ENCODE measurements around the gene PDHX.
"Not testable (repeated sequence)": the region's sequence is repeated elsewhere in the genome, so short reads cannot be mapped to it uniquely, and the experiment has no call there.

PDHX gene

DNA sequence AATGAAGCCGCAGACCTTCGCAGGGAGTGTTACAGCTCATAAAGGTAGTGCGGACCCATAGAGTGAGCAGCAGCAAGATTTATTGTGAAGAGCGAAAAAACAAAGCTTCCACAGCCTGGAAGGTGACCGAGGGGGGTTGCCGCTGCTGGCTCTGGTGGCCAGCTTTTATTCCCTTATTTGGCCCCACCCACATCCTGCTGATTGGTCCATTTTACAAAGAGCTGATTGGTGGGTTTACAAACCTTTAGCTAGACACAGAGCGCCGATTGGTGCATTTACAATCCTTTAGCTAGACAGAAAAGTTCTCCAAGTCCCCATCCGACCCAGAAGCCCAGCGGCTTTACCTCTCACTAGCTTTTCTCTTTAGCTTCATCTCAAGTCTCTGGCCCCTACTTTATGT is 2.9 kb upstream of the PDHX start:
- not testable (repeated sequence) for DNase-seq

DNA sequence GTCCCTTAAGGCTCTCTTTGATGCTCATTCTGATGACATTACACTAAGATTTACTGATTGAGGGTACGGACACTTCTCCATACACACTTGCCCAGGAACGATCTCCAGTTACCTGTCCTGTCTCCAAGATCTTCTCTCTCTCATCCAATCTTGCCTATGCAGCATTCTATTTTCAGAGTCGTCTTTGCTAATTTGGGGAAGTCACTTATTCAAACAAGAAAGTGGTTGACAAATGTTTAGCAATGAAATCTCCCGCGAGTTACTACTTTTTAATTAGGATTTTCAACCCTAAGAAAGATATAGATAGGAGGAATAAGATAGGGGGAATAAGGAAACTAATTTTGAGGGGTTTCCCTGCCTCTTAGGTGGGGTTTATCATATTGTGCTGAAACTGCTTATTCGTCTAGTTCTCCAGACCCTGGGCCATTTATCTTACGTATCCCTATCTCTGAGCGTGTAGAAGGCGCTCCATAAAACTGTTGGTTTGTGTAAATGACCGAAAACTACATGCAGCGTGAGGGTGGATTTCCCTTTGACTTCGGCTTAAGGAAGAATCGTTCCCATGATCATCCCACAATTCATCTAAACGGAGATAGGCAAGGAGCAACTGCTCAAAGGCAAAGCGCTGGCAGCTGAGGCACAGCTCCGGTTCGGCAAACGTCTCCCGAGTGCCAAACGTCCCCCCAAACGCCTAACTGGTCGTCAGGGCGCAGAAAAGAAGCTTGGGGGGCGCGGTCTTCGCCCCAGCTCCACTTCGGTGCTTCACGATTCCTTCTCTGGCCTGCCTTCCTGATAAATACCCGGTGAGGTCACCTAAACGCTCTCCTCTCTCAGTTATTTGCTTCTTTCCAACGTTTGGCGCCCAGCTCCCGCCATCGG is 1.0 kb upstream of the PDHX start:
- peak in 1 of 2 donors; percentile 27 for DNase-seq

DNA sequence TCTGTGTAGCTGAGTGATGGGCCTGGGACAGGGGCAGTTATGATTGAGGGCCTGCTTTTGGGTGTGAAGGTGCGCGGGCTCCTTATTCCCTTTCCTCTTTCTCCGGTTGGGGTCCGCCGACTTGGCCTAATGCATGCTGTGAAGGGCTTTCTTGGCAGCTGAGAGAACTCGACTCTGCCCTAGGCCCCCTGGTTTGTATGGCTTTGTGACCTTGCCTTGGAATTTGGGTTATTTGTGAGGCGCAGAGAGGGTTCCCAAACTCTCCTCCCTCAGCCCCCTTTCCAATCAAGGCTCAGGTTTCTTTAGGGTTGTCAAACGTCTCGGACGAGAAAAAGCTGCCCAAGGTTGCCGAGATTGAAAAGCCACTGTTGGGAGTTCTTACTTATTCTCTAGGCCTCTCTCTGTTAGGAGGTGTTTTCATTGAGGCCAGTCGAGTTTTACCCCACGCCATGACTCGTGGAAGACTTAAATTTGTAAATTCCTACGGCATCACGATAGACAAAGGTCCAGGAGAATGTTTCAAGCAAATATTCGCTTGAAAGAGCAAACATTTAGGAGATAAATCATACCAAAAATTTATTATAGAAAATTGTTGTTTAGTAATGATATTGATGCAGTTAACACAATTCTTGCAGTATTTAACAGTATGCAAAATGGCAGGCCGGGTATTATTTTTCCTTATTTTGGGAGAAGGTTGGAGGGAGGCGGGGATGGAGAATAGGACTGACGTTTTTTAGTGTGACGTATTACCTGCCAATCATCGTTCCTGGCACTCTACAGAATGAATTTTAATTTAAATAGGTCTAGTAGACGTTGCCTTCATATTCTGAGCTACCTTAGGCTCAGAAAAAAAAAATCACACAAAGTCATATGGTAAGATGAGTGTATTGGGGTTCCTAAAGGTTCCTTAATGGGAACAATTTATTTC is 689 bp downstream of the PDHX start:
- DNase-seq, result no peak

DNA sequence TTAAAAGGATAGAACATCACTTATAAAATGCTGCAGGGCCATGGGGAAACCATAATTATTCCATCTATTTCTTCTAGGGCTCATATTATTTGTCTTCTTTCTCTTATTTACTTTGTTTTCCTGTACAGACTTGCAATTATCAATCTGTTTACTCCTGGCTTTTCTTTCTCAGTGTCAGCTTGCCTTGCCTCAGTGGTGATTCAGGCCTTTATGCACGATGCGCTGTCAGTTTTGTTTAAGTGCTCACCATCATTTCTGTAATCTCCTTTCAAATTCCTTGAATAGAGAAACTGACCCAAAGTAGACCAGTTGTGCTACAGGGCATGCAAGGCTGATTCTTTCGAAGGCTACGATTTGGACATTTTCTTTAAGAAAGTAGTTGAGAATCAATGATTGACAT is 4.7 kb downstream of the PDHX start:
- DNase-seq, result no peak

DNA sequence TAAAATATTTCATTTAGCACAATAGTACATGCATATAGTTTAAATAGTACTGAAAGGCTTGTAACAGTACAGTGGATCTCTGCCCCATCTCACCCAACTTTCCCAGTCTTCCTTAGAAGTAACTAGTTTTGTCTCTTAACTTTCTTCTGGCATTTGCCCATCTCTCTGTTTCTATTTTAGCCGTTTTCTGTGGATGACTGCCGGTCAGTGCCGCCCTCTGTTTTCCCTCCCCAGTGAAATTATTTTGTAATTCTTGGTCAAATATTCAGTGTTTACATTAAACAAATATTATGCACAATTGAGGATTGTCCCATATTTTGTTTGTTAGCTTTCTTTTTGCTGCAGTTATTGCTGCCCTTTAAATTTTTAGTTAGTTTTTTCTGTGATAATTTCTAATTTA is 8.3 kb downstream of the PDHX start:
- DNase-seq, result no peak

DNA sequence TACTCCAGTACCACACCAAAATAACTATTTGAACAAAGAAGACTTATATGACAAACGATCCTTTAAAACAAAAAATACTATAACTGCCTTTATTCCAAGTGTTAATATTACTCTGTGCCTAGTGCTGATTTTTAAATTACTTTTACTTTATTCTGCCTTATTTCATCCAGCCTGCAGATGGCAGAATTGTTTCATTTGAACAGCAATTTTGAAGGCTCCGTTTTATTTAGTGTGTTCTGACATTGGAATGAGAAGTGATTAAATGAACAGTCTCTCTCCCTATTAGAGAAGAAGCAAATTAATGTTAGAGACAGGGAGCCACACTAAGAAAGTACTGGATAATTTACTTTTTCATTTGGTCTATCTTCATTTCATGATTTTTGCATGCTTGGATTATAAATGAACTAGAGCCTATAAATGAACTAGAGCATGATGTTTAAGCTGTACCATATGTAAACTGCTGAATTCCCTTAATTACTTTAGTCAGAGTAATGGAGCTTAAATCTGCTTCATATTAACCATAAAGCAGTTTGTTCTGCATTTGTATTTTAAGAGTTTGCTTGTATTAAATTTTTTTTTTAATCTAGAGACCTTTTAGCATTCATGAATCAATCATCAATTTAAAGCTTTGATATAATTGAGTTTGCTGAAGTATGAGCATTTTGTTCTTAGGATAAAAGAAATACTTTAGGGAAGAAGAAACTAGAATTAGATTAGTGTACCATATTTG is 9.8 kb downstream of the PDHX start:
- peak in 1 of 2 donors; percentile 42 for DNase-seq

DNA sequence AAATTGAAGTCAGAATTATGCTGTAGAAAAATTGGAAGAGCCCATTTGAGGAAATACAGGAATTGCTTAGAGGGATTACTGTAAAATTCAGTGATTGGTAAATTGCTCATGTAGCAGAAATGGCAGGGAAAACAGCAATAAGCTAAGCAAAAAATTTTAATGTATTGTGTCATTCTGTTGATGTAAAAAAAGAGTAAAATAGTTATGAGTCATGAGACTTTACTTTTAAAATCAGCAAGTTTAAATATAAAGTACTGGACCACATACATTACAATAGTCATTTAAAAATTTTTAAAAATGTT is 10.4 kb downstream of the PDHX start:
- no peak for DNase-seq

DNA sequence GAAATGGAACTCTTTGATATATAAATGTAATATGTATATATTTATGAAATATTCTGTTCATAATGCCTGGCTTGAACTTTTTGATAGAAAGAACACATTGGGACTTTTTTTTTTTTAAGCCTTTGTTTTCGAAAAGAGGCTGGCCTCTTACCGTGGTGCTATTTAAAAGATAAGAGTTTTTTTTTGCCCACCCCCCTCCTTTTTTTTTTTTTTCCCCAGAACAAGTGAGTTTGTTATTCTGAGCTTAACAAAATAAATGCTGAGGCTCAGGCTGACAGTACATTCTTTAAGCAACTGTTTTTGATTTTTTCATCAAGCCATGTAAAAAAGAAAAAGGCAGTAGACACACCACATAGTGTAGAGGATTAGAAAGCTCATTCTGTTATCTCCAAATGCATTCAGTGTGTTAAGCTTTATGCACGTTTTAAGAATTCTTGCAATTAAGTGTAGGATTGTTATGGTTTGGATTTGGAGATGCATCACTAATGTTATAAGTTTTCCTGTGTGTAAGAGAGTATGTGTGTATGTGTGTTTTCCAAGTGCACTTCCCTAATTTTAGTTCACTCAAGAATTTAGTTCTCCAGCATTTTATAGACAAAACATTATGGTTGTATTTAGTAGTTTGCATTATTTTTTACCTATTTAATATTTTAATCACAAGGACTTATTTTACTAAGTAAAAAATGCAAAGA is 12.0 kb downstream of the PDHX start:
- no peak for DNase-seq

DNA sequence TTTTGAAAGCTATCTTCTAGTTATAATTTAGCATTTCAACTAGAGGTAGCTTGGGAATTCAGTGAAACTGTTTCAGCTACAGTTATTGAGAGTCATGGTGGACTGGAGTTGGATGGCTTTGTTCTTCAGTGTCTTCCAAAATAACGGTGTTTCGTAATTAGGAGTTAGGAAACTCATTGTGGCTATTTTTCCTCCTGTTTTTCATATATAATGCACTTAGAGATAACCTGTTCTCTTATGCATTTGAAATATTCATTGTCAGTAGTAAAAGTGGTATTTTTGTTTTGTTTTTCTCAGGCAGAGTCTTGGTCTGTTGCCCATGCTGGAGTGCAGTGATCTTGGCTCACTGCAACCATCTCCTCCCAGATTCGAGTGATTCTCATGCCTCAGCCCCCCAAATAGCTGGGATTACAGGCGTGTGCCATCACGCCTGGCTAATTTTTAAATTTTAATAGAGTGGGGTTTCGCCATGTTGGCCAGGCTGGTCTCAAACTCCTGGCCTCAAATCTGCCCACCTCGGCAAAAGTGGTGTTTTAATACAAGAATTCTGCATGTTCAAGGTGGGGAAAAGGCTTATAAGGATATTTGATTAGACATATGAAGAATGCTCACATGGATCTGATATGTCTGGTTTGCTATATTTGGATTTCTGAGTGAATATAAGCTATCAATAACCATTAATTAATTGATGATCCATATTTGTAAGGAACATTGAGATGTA is 12.7 kb downstream of the PDHX start:
- DNase-seq, result no peak

DNA sequence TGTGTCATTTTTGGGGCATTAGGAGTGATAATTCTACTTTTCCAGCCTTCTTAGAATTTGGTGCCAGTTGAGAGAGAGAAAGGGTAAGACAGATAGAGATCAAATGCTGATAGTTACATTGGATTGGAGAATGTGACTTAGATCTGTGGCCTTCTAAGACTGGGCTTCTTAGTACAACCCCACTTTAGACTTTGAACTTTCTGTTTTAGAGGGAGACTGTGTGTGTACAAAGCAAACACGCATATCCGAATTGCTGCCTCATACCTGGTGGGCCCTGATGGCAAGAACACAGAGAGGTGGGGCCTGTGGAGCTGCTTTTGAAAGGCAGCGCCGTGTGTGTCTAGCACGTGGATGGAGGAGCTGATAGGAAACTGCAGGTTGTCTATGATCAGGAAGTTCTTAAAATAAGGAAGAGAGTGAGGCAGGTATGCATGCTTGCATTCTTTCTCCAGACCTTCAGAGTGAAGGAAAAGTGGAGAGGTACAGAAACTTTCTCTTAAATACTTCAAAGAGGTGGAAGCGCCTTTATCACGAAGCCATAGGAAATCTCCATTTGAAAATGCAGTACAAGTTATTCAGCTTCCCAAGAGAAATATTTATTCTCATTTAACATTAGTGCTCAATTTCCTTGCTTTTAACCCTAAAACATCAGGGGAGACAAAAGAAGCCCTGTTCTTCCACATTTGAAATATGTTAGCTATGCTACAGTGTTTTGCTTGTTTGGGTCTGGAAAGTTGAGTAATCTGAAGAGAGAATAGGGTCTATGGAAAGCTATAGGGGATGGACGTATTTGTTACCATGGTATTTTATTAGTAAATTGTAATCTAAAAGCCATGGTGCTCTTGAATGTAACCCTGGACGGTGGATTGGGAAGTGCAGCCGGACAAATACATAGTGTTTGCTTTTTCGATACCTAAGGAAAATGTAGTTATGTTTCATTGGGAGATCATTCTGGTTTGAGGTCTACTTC is 13.7 kb downstream of the PDHX start:
- no peak for DNase-seq

DNA sequence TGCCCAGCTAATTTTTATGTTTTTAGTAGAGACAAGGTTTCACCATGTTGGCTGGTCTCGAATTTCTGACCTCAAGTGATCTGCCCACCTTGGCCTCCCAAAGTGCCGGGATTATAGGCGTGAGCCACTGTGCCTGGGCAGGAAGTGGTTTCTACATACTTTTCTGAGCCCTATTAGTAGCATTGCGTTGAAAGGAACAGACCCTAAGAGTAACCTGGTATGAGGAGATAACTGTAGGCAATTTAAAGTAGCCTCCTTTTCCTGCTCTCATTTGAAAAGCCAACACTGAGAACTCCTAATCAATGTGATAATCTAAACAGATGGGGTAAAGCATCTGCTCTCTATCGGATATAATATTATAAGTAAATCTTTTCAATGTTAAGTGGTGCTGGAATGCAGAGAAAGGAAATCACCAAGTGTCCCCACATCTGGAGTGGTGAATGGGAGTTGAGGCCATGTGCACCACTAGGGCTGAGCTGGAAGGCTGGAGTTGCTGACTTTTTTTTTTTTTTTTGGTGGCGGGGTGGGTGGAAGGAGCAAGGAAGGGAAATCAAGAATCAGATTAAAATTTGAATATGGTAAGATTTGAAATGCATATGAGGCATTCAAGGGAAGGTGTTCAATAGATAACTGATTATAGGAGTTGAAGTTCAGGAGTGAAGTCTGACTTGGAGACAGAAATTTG is 20.7 kb downstream of the PDHX start:
- no peak for DNase-seq

DNA sequence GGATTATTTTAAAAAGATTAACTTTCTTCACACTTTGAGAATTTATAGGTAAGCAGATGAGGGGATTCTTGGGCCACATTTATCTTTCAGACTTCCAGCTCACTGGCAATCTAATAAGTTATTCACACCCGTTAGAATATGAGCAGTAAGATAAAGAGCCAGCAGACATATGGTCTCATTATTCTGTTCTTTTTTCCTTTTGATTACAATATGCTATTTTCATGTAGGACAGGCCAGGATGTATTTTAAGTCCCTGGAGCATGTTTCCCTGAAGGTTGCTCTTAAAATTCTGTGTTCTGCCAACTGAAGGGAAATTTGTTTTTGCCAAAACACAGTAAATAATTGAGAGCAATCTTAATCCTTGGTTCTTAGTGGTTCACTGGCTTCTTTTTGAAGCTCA is 22.2 kb downstream of the PDHX start:
- no peak for DNase-seq

DNA sequence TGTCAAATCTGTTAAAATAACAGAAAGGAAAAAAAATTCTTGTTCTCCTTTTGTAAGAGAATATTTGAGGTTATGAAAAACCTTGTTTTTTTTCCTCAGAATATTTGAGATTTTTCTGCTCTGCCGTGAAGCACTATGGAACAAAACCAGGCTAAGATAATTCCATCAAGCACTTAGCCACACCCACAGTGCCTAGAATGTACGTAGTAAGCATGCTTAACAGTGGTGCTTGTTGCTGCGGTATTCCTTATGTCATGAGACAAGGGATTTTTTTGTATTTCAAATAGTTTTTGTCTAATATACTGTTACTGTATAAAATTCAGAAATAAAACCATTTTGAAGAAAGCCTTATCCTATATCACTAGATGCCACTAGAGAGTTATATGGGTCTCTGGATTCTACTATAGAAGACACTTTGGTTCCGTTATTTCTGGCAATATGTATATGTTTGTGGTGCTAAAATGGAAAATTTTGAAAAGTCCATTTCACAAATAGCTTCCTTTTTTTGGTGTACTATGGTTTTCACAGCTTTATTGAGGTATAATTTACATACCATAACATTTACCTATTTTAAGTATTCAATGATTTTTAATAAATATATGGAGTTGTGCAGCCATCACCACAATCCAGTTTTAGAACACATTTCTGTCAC is 23.7 kb downstream of the PDHX start:
- DNase-seq, result no peak

DNA sequence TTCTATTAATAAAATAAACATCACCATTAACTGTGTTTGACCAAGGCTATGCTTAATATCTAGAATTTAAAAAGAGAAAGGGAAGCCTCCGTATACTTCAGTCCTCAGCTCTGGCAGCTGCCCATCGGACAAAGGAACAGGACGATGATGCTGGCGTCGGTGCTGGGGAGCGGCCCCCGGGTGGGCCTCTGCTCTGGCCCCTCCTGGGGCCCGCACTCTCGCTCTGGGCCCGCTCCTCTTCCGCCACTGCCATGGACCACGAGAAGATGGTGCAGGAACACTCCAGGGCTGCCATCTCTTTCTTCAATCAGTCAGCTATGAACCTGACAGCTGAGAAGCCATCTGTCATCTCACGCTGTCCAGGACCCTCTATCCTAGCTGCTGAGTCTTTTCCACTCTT is 25.3 kb downstream of the PDHX start:
- DNase-seq, result no peak

DNA sequence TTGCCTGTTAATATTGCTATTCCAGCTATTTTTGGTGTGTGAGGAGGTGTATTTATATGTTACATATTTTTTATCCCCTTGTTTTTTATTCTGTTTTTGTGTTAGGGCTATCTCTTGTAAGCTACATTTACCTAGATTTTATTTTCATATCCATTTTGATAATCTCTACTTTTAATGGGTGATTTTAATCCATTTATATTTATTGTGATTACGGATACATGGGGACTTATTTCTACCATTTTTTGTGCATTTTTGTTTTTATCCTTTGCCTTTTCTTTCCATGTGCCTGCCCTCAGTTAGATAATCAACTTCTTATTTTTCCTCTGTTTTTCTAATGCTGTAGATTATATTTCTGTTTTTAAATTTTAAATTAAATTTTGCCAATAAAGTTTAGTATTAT is 28.3 kb downstream of the PDHX start:
- no peak for DNase-seq

DNA sequence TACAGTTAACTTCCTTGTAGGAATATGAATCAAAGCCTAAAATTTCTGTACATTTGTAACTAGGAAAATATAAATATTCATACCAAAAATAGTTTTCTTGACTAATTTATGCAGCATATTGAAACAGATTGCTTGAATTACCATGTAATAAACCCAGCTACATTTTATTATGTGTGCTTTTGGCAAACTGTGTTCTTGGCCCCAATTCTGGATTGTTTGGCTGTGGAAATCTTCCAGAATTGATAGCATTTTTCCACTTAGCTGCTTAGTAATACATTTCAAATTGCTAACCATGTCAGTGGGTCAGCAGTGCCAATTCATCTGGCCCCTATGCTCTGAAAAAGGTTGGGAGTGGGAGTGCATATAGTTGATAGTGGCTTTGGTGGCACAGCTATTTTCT is 32.3 kb downstream of the PDHX start:
- DNase-seq, result no peak

DNA sequence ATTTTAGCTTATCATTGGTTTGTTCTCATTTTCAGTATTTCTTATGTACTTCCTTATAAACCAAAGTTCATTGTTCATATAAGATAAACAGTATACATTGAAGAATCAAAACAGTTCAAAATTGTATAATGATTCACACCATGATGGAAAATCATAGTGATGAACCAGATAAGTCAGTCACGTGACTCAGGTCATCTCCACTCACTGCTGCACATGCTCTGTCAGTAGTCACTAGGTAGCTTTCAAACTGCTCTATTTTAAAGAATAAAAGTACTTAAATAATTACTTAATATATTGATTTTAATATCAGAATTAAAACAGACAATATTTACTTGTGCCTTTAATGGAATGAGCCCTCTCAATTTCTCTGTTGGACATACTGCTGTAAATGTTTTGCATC is 37.5 kb downstream of the PDHX start:
- DNase-seq, result no peak

DNA sequence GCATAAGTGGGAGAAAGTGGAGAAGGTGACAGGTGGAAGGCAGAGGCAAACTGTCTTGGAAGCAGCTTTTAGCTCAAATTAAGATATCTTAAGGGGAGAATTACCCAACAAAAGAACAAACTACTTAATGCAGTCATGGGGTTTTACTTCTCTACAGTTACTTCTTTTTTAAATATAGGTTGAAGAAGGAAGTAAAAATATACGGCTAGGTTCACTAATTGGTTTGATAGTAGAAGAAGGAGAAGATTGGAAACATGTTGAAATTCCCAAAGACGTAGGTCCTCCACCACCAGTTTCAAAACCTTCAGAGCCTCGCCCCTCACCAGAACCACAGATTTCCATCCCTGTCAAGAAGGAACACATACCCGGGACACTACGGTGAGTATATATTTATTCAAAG is 40.8 kb downstream of the PDHX start:
- DNase-seq, result no peak

DNA sequence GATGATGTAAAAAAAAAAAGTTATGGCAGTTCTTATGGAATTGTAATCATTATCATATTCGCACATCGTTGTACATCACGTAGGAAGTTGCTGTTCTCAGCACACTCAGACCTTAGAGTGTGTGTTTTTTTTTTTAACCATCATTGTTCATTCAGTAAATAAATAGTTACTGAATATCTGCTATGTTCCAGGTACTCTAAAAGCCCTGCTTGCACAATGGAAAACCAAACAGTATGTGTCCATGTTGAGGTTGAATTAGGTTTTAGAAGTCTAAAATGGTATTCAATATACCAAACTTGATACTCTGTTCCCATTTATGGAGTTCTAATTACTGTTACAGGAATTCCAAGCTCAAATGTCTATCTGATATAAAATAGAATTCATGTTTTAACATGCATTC is 41.2 kb downstream of the PDHX start:
- no peak for DNase-seq

DNA sequence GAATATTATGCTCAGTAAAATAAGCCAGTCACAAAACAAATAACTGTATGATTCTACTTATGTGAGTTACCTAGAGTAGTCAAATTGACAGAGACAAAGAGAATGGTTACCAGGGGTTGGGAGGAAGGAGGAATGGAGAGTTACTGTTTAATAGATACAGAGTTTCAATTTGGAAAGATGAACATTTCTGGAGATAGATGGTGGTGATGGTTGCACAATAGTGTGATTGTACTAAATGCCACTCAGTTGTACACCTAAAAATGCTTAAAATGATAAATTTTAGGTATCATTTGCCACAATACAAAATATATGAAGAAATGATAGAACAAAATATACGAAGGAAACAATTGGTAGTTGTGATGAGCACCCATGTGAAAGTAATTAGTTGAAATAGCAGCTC is 43.4 kb downstream of the PDHX start:
- no peak for DNase-seq

All from bone marrow (tissue), 2 donors.